WERI-Rb-1 (cell line): Measurements from ENCODE around the gene MTERF1.

Source experiments
- DNase-seq: peaks from one replicate; pipeline ENCODE4 v3.0.0-alpha.2; 2020
- H3K27ac ChIP-seq: fragments of 250-450 bp; sonication (Bioruptor Pico); 2 replicates; pipeline ENCODE4 v1.5.1; 2020; ENCODE audit warnings: mild to moderate bottlenecking, moderate library complexity
- H3K27me3 ChIP-seq: fragments of 250-450 bp; sonication (Bioruptor Pico); 2 replicates; pipeline ENCODE4 v1.5.1; 2021; ENCODE audit warnings: mild to moderate bottlenecking, low read depth, moderate library complexity; ENCODE audit not compliant: insufficient read depth, severe bottlenecking
- H3K36me3 ChIP-seq: fragments of 250-450 bp; sonication (Bioruptor Pico); 2 replicates; pipeline ENCODE4 v1.5.1; 2020; ENCODE audit warnings: mild to moderate bottlenecking, moderate library complexity
- H3K4me3 ChIP-seq: 2 replicates; pipeline ENCODE4 v1.5.1; 2011; ENCODE audit warnings: low read depth, mild to moderate bottlenecking, control low read depth, low read length
- H3K9me3 ChIP-seq: fragments of 250-450 bp; sonication (Bioruptor Pico); 2 replicates; pipeline ENCODE4 v1.5.1; 2021; ENCODE audit warnings: mild to moderate bottlenecking, moderate library complexity; ENCODE audit not compliant: severe bottlenecking
- CTCF ChIP-seq: IDR thresholded peaks from 2 replicates; pipeline ENCODE4 v1.5.1; 2011; ENCODE audit warnings: low read depth, mild to moderate bottlenecking, control low read depth, inconsistent platforms, low read length

MTERF1 gene, protein sequence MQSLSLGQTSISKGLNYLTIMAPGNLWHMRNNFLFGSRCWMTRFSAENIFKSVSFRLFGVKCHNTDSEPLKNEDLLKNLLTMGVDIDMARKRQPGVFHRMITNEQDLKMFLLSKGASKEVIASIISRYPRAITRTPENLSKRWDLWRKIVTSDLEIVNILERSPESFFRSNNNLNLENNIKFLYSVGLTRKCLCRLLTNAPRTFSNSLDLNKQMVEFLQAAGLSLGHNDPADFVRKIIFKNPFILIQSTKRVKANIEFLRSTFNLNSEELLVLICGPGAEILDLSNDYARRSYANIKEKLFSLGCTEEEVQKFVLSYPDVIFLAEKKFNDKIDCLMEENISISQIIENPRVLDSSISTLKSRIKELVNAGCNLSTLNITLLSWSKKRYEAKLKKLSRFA

GRCh38 chr7:91880413-91881241, at the start of gene MTERF1:
MTERF1 (minus strand) TSS chr7:91880702; CDS start chr7:91880083, 619 bp downstream.
- Histone ChIP-seq H3K36me3 (peaks cover 4% of the 10 kb centered on the region), H3K27ac (peak within 1 kb of the TSS; percentile 58), H3K4me3 (peak within 1 kb of the TSS; percentile 90), H3K27me3 (no peaks in the 10 kb centered on the region), H3K9me3 (peaks cover under 1% of the 10 kb centered on the region)
- DNase-seq, result peak; percentile 97
- peak; percentile 96 for TF ChIP-seq CTCF

- Histone ChIP-seq H3K36me3 (no peaks in the 10 kb centered on the region), H3K9me3 (no peaks in the 10 kb centered on the region), H3K27me3 (no peaks in the 10 kb centered on the region), H3K27ac (no peak overlapping the region), H3K4me3 (no peak overlapping the region)
- no peak for TF ChIP-seq CTCF
- DNase-seq, result no peak
Measured at GRCh38 chr7:91929463-91929862, 49.0 kb upstream of the MTERF1 start.

DNA sequence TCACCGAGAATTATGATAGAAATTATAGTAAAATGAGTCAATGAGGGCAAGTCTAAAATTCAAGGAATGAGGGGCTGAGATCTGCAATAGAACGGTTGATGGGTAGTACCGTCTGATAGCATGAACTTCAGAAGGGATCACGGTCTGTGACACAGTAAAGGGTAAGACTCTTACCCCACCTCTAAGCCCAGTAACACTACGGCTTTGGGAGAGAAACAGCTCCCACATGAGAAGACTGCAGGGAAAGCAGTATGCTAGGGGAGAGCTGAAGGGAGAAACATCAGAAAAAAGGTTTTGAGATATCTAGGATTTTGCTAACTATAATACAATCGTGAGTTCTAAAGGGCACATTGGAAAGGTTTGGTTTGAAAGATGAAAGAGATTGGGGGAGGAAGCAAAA, 47.4 kb upstream of the MTERF1 start:
- Histone ChIP-seq H3K9me3 (no peaks in the 10 kb centered on the region), H3K4me3 (no peak overlapping the region), H3K27me3 (no peaks in the 10 kb centered on the region), H3K27ac (no peak overlapping the region), H3K36me3 (no peaks in the 10 kb centered on the region)
- no peak for TF ChIP-seq CTCF
- DNase-seq, result no peak

- no peak overlapping the region for H3K27ac ChIP-seq
- H3K4me3 ChIP-seq, result no peak overlapping the region
- TF ChIP-seq CTCF, result no peak
- H3K36me3 ChIP-seq, result no peaks in the 10 kb centered on the region
- DNase-seq, result no peak
- H3K9me3 ChIP-seq, result no peaks in the 10 kb centered on the region
- H3K27me3 ChIP-seq, result no peaks in the 10 kb centered on the region
Measured at GRCh38 chr7:91922857-91923256, 42.4 kb upstream of the MTERF1 start.

GRCh38 chr7:91918356-91918755, 37.9 kb upstream of the MTERF1 start:
- Histone ChIP-seq H3K27ac (no peak overlapping the region), H3K4me3 (no peak overlapping the region), H3K36me3 (no peaks in the 10 kb centered on the region), H3K27me3 (no peaks in the 10 kb centered on the region), H3K9me3 (no peaks in the 10 kb centered on the region)
- DNase-seq, result no peak
- no peak for TF ChIP-seq CTCF
